Loucy (cell line): Measurements from ENCODE around the gene TUBB6.

Source experiments
- EZH2phosphoT487 ChIP-seq: fragments of 200-600 bp; IDR thresholded peaks from 2 replicates; pipeline ENCODE4 v1.6.1; 2018; ENCODE audit warnings: antibody characterized with exemption, mild to moderate bottlenecking, moderate library complexity, borderline replicate concordance
- TF ChIP-seq, protein P1 (sequence below): fragments of 200-600 bp; sonication (generic); conservative IDR thresholded peaks from 2 replicates; pipeline ENCODE4 v1.5.1; 2014; ENCODE audit warnings: mild to moderate bottlenecking, antibody characterized with exemption, low read length

DNA sequence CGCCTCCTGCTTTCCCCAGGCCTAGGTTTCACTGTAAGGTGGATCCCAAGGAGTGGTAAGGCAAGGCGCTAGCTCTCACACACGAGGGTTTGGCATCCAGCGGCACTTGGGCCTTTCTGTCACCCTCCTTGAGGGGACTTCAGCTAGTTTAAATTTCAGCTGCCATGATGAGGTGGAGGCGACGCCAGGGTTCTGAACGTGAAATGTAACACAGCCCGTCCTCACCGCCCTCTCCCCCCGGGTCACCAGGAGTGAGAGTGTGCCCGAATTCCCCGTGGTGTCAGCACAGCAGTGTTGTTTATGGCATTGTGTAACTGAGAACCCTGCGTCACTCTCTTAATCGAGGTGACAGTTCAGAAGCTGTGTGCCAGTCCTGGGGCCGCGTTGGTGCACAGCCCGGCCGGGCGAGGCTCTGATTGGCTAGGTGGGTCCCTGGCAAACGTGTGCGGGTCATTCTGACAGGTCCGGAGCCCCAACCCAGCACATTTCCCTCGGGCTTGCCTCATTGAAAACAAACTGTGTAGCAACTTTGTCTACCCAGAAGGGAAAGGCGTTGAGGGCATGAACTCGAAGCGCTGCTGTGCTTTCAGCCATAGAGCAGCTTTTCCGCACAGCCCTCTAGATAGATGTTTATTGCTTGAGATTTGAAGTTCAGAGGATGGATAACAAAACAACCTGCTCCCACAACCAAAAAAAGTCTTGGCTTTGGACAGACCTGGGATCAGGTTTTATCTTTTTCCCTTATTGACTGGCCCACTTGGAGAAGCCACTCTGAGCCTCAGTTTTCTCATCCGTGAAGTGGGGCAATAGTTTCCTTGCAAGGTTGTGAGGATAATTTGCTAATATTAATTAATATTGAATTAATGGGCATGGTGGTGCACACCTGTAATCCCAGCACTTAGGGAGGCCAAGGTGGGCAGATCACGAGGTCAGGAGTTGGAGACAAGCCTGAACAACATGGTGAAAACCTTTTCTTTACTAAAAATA is 49.0 kb upstream of the TUBB6 start:
- TF ChIP-seq, protein P1, sequence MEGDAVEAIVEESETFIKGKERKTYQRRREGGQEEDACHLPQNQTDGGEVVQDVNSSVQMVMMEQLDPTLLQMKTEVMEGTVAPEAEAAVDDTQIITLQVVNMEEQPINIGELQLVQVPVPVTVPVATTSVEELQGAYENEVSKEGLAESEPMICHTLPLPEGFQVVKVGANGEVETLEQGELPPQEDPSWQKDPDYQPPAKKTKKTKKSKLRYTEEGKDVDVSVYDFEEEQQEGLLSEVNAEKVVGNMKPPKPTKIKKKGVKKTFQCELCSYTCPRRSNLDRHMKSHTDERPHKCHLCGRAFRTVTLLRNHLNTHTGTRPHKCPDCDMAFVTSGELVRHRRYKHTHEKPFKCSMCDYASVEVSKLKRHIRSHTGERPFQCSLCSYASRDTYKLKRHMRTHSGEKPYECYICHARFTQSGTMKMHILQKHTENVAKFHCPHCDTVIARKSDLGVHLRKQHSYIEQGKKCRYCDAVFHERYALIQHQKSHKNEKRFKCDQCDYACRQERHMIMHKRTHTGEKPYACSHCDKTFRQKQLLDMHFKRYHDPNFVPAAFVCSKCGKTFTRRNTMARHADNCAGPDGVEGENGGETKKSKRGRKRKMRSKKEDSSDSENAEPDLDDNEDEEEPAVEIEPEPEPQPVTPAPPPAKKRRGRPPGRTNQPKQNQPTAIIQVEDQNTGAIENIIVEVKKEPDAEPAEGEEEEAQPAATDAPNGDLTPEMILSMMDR = no peak
- no peak for TF ChIP-seq EZH2phosphoT487
